GM12874 (cell line): Measurements from ENCODE around the gene SINHCAF.

Experiments
- CTCF ChIP-seq: IDR thresholded peaks from 2 replicates; pipeline ENCODE4 v1.5.1; 2011; ENCODE audit warnings: low read depth, mild to moderate bottlenecking, control low read depth, low read length, moderate library complexity; ENCODE audit not compliant: insufficient read depth

The SINHCAF gene

GRCh38 chr12:31318657-31319269 is 7.2 kb downstream of the SINHCAF start:
- TF ChIP-seq CTCF, result no peak

GRCh38 chr12:31317471-31318395 is 8.2 kb downstream of the SINHCAF start:
- no peak for TF ChIP-seq CTCF

GRCh38 chr12:31316891-31317290 is 9.1 kb downstream of the SINHCAF start:
- TF ChIP-seq CTCF, result no peak

- TF ChIP-seq CTCF, result no peak
Observed at GRCh38 chr12:31315784-31316465, 10.0 kb downstream of the SINHCAF start.

GRCh38 chr12:31315044-31315715 is 10.8 kb downstream of the SINHCAF start:
- TF ChIP-seq CTCF, result no peak

GRCh38 chr12:31312431-31312830 is 13.5 kb downstream of the SINHCAF start:
- TF ChIP-seq CTCF, result no peak
